Measurements from ENCODE around the gene VPS54. TPM values are rescaled to one million over a fixed set of nuclear protein-coding genes. Genes with fewer than 3 reads are reported as not detected.
A peak's percentile ranks its signal among the peaks of the same experiment; 100 is the strongest.

VPS54 gene
- total RNA-seq, 4 donors from 2014 or later: 19.8 to 24.0 (median 22.2) TPM

DNA sequence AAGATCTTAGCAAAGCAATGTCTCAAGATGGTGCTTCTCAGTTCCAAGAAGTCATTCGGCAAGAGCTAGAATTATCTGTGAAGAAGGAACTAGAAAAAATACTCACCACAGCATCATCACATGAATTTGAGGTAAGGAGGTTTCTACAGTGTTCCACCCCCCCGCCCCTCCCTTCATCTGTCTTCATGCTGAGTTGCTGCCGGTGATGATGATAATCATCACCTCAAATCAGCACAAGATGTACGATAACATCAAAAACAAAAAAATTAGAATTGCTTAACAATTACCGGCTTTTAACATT is 163.0 kb downstream of the VPS54 start:
- no peak overlapping the region for H3K4me3 ChIP-seq
- peaks cover 0 to 36% (median 5%) of the 10 kb centered on the region in 3 donors for H3K36me3 ChIP-seq
- TF ChIP-seq, protein P1, sequence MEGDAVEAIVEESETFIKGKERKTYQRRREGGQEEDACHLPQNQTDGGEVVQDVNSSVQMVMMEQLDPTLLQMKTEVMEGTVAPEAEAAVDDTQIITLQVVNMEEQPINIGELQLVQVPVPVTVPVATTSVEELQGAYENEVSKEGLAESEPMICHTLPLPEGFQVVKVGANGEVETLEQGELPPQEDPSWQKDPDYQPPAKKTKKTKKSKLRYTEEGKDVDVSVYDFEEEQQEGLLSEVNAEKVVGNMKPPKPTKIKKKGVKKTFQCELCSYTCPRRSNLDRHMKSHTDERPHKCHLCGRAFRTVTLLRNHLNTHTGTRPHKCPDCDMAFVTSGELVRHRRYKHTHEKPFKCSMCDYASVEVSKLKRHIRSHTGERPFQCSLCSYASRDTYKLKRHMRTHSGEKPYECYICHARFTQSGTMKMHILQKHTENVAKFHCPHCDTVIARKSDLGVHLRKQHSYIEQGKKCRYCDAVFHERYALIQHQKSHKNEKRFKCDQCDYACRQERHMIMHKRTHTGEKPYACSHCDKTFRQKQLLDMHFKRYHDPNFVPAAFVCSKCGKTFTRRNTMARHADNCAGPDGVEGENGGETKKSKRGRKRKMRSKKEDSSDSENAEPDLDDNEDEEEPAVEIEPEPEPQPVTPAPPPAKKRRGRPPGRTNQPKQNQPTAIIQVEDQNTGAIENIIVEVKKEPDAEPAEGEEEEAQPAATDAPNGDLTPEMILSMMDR (IDR thresholded peaks at IDR 0.05): no peak
- TF ChIP-seq EP300 (IDR thresholded peaks at IDR 0.05) (no peak), POLR2A (IDR thresholded peaks at IDR 0.05) (no peak)
- DNase-seq (ENCODE audit: low spot score in 2 of 2): no peak
- H3K27me3 ChIP-seq: no peaks in the 10 kb centered on the region
- H3K9me3 ChIP-seq: no peaks in the 10 kb centered on the region
- 85 to 87% methylated on average over 5 of the region's 5 CpGs for WGBS, 2 donors
- H3K27ac ChIP-seq: peak overlapping the region in 1 of 4 donors; percentile 46
- H3K4me1 ChIP-seq: peaks cover 0 to 52% (median 13%) of the 10 kb centered on the region in 4 donors

DNA sequence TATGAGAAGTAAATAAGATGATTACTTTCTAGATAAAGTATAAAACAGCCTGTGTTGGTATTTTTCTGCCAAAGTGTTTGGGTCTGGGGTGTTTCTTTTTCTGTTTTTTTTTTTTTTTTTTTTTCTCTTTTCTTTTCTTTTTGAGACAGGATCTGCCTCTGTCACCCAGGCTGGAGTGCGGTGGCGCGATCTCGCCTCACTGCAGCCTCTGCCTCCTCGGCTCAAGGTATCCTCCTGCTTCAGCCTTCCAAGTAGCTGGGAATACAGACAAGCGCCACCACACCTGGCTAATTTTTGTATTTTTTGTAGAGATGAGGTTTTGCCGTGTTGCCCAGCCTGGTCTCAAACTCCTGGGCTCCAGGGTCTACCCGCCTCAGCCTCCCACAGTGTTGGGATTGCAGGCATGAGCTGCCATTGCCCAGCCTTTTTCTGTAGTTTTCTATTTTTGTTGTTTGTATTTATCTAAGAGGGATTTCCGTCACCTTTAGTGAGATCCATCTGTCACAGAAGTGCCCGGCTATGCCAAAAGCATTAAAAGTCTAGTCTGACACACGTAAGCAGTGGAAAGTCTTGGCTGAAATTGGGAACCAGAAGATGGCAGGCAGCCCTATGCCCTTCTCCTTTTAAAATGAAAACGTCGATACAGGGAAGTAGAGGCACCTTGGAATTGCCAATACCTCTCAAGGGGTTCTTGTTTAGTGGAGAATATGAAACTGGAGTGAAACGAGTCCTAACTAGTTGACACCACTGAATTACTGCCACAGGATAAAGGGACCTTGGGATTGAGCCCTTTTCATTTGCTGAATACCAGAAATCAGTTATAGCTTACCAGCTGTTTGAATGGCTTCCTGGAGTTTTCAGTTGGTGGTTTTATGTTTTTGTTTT is 163.6 kb downstream of the VPS54 start:
- TF ChIP-seq, protein P1 (IDR thresholded peaks at IDR 0.05): no peak
- TF ChIP-seq EP300 (IDR thresholded peaks at IDR 0.05) (no peak), POLR2A (IDR thresholded peaks at IDR 0.05) (no peak)
- no peaks in the 10 kb centered on the region for H3K27me3 ChIP-seq
- peaks cover 0 to 36% (median 5%) of the 10 kb centered on the region in 3 donors for H3K36me3 ChIP-seq
- H3K27ac ChIP-seq: peak overlapping the region in 1 of 4 donors; percentile 46
- H3K4me3 ChIP-seq: no peak overlapping the region
- H3K9me3 ChIP-seq: no peaks in the 10 kb centered on the region
- DNase-seq (ENCODE audit: low spot score in 2 of 2): no peak
- H3K4me1 ChIP-seq: peaks cover 0 to 49% (median 15%) of the 10 kb centered on the region in 4 donors
- WGBS, 2 donors: 91 to 97% methylated on average over 14 of the region's 14 CpGs

DNA sequence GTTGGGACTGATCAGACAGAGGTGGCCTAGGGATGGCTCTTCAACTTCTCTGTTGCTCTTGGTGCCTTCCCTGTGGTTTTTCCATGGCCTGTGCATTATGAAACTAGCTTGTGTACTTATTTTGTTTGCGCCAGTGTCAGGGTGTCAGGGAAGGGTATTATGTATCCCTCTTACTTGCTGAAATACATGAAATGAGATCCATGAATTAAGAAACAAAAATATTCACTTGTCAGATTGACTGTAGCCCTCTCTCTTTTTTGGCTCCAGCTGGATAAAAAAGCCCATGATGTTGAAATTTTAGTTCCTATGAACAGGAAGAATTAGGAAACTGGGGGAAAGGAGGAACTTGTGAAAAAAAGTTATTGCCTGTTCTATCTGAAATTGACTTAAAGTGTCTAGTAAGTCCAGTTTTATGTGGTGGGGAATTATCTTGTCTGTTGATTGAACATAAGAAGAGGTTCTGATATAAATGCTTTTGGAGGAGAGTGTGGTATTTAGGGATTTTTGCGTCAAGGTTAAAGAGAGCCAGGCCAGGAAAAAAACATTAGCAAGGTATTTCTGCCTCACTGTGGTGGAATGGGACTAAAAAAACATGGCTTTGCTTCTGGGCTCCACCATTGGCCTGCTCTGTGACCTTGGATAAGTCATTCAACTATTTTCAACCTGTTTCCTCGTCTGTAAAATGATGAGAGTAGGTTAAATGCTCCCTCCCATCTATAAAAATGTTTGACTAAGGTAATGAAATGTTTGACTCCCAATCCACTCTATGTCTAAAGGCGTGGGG is 165.5 kb downstream of the VPS54 start:
- H3K4me3 ChIP-seq: no peak overlapping the region
- DNase-seq (ENCODE audit: low spot score in 2 of 2): no peak
- H3K4me1 ChIP-seq: peaks cover 4 to 68% (median 21%) of the 10 kb centered on the region in 4 donors
- H3K9me3 ChIP-seq: no peaks in the 10 kb centered on the region
- H3K27ac ChIP-seq: no peak overlapping the region
- WGBS, 2 donors: 83 to 89% methylated on average over 4 of the region's 4 CpGs
- H3K36me3 ChIP-seq: peaks cover 0 to 22% (median 1%) of the 10 kb centered on the region in 3 donors
- no peaks in the 10 kb centered on the region for H3K27me3 ChIP-seq
- TF ChIP-seq, protein P1 (IDR thresholded peaks at IDR 0.05): no peak
- peak in 1 of 2 donors; percentile 12 for TF ChIP-seq EP300 (IDR thresholded peaks at IDR 0.05)

DNA sequence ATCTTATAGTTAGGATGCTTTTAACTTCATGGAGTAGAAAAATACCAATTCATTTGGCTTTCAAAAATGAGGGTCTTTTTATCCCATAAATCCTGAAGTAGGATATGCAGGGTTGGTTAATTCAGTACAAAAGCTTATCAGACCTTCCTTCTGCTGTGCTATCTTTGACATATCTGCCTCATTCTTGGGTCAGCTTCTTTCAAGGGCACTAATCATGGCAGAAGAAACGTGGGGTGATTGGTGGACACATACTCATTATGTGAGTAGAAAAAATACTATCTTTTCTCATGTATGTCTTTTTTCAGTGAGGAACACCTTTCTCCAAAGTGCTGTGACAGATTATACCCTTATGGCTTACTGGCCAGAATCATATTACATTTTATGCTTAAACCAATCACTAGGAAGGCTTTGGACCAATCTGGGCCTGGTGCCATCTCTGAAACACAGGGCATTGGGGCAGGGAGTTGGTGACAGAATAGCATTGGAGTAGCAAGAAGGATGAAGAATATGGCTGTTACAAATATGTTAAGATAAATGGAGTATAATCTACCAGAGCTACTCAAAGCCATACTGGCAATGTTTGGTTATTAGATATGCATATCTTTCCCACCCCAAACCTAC is 167.4 kb downstream of the VPS54 start:
- WGBS, 2 donors: 91 to 97% methylated on average over 1 of the region's 1 CpG
- Histone ChIP-seq H3K9me3 (no peaks in the 10 kb centered on the region), H3K27me3 (no peaks in the 10 kb centered on the region), H3K4me3 (no peak overlapping the region), H3K36me3 (peaks cover 0 to 3% (median 0%) of the 10 kb centered on the region in 3 donors), H3K4me1 (peaks cover 4 to 74% (median 24%) of the 10 kb centered on the region in 4 donors), H3K27ac (no peak overlapping the region)
- TF ChIP-seq POLR2A (IDR thresholded peaks at IDR 0.05) (no peak), EP300 (IDR thresholded peaks at IDR 0.05) (no peak)
- TF ChIP-seq, protein P1 (IDR thresholded peaks at IDR 0.05): no peak
- no peak for DNase-seq (ENCODE audit: low spot score in 2 of 2)

Data from tibial nerve (tissue), 4 donors.